ENCODE data around the gene CYP2A6. TPM values are rescaled to one million over a fixed set of nuclear protein-coding genes. Genes with fewer than 3 reads are reported as not detected.
A peak's percentile ranks its signal among the peaks of the same experiment; 100 is the strongest.
"Not testable (repeated sequence)": the region's sequence is repeated elsewhere in the genome, so short reads cannot be mapped to it uniquely, and the experiment has no call there.

The CYP2A6 gene
- total and polyA plus RNA-seq, 9 donors, result 0.25 to 3.4 (median 1.2) TPM

DNA sequence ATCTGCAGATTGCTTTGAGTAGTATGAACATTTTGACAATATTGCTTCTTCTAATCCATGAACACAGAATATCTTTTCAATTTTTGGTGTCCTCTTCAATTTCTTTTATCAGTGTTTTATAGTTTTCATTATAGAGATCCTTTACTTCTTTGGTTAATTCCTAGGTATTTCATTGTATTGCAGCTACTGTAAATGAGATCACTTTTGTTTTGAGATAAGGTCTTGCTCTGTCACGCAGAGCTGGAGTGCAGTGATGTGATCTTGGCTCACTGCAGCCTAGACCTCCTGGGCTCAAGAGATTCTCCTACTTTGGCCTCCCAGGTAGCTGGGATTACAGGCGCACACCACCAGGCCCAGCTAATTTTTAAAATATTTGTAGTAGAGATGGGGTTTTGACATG, 22.0 kb upstream of the CYP2A6 start:
- 67 to 75% (median 70%) methylated on average over 2 of the region's 2 CpGs for WGBS, 3 donors
- Histone ChIP-seq H3K9me3 (no peaks in the 10 kb centered on the region), H3K36me3 (no peaks in the 10 kb centered on the region), H3K4me1 (ENCODE audit: insufficient read depth) (no peaks in the 10 kb centered on the region), H3K27ac (no peak overlapping the region), H3K27me3 (no peaks in the 10 kb centered on the region), H3K4me3 (no peak overlapping the region)
- no peak for DNase-seq
- intact Hi-C loops (cut with DNase I), result no loop called here
- no peak for TF ChIP-seq POLR2A (IDR thresholded peaks at IDR 0.05)
- TF ChIP-seq, protein P1, sequence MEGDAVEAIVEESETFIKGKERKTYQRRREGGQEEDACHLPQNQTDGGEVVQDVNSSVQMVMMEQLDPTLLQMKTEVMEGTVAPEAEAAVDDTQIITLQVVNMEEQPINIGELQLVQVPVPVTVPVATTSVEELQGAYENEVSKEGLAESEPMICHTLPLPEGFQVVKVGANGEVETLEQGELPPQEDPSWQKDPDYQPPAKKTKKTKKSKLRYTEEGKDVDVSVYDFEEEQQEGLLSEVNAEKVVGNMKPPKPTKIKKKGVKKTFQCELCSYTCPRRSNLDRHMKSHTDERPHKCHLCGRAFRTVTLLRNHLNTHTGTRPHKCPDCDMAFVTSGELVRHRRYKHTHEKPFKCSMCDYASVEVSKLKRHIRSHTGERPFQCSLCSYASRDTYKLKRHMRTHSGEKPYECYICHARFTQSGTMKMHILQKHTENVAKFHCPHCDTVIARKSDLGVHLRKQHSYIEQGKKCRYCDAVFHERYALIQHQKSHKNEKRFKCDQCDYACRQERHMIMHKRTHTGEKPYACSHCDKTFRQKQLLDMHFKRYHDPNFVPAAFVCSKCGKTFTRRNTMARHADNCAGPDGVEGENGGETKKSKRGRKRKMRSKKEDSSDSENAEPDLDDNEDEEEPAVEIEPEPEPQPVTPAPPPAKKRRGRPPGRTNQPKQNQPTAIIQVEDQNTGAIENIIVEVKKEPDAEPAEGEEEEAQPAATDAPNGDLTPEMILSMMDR (IDR thresholded peaks at IDR 0.05), result no peak
- no peak for TF ChIP-seq EP300 (IDR thresholded peaks at IDR 0.05)

DNA sequence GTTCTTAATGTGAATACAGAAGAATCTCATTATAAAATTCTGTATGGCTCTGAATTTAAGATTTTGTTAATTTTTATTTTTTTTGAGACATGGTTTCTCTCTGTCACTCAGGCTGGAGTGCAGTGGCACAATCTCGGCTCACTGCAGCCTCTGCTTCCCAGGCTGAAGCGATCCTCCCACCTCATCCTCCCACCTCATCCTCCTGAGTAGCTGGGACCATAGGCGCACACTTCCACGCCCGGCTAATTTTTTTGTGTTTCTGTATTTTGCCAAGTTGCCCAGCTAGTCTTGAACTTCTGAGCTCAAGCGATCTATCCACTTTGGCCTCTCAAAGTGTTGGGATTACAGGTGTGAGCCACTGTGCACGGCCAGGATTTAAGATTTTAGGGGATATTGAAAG, 17.5 kb upstream of the CYP2A6 start:
- Histone ChIP-seq H3K27me3 (no peaks in the 10 kb centered on the region), H3K4me1 (ENCODE audit: insufficient read depth) (peaks cover 4% of the 10 kb centered on the region), H3K4me3 (no peak overlapping the region), H3K27ac (no peak overlapping the region), H3K9me3 (no peaks in the 10 kb centered on the region), H3K36me3 (no peaks in the 10 kb centered on the region)
- WGBS, 3 donors, result 67 to 73% (median 70%) methylated on average over 7 of the region's 7 CpGs
- TF ChIP-seq EP300 (IDR thresholded peaks at IDR 0.05) (no peak), POLR2A (IDR thresholded peaks at IDR 0.05) (no peak)
- TF ChIP-seq, protein P1 (IDR thresholded peaks at IDR 0.05), result no peak
- intact Hi-C loops (cut with DNase I), result loop anchor here in 1 of 4 donors (10.0 kb wide), 1 partner anchor 57 kb away; no protein-coding TSS in a partner anchor
- no peak for DNase-seq

DNA sequence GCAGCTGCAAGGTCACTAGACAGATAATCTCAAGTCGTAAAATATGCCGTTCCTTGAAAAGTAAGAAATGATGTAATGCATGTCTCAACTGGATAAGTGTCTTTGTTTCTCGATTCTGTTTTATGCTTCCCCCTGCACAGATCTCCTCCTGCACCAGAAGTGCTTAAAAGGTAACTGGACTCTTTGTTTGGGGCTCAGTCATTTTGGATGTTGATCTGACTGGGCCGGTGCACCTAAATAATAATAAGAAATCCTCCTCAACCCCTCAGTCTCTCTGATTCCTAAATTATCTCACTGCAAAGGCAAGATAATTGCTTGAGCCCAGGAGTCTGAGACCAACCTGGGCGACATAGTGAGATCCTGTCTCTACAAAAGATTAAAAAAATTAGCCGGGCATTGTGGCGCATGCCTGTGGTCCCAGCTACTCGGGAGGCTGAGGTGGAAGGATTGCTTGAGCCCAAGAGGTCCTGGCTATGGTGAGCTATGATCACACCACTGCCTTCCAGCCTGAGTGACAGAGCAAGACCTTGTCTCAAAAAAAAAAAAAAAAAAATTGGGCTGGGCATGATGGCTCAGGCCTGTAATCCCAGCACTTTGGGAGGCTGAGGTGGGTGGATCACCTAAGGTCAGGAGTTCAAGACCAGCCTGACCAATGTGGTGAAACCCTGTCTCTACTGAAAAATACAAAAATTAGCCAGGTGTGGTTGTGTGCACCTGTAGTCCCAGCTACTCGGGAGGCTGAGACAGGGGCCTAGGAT, 14.7 kb upstream of the CYP2A6 start:
- Histone ChIP-seq H3K27ac (peak overlapping the region in 1 of 2 donors; percentile 50), H3K4me1 (ENCODE audit: insufficient read depth) (peaks cover 12% of the 10 kb centered on the region)
- intact Hi-C loops (cut with DNase I), result loop anchor here in 1 of 4 donors (10.0 kb wide), 1 partner anchor 60 kb away; no protein-coding TSS in a partner anchor
- H3K9me3 ChIP-seq, H3K27me3 ChIP-seq, DNase-seq, H3K36me3 ChIP-seq, H3K4me3 ChIP-seq: not testable (repeated sequence)
- 26 to 36% (median 29%) methylated on average over 9 of the region's 9 CpGs for WGBS, 3 donors

DNA sequence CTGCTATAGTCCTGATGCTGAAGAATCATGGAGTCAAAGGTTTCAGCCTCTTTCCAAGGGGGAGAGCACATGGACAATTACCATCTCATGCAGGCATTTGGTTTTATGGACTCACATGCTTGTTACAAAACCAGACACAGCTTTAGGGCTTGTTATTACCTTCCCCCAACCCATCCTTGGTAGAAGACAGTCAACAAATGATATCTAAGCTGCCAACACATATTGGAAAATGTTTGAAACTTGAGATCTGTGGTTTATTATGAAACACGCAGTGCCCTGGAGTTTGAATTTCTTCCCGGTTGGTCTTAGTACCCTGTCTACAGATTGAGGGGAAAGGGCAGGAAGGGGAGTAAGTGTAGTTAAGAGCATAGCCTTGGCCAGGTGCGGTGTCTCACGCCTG, 12.5 kb upstream of the CYP2A6 start:
- Histone ChIP-seq H3K27ac (peak overlapping the region in 1 of 2 donors; percentile 4), H3K4me1 (ENCODE audit: insufficient read depth) (peaks cover 12% of the 10 kb centered on the region), H3K27me3 (no peaks in the 10 kb centered on the region), H3K4me3 (no peak overlapping the region), H3K36me3 (no peaks in the 10 kb centered on the region), H3K9me3 (no peaks in the 10 kb centered on the region)
- TF ChIP-seq, protein P1 (IDR thresholded peaks at IDR 0.05), result no peak
- no peak for TF ChIP-seq EP300 (IDR thresholded peaks at IDR 0.05)
- no peak for TF ChIP-seq POLR2A (IDR thresholded peaks at IDR 0.05)
- 37 to 48% (median 43%) methylated on average over 4 of the region's 4 CpGs for WGBS, 3 donors
- intact Hi-C loops (cut with DNase I), result loop anchor here in 1 of 4 donors (10.0 kb wide), 1 partner anchor 62 kb away; no protein-coding TSS in a partner anchor
- DNase-seq, result no peak

DNA sequence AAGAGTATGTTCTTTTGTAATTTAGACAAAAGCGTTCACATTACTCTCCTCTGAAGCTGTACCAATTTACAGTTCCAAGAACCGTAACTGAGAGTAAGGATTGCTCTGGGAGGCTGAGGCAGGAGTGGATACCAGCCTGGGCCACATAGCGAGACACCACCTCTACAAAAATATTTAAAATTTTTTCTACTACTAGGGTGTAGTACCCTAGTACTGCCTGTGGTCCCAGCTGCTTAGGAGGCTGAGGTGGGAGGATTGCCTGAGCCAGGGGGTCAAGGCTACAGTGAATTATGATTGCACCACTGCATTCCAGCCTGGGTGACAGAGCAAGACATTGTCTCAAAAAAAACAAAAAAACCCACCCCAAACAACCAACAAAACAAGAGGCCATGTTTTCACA, 12.1 kb upstream of the CYP2A6 start:
- WGBS, 3 donors, result 83 to 92% (median 89%) methylated on average over 3 of the region's 3 CpGs
- Histone ChIP-seq H3K27me3 (no peaks in the 10 kb centered on the region), H3K9me3 (no peaks in the 10 kb centered on the region), H3K27ac (no peak overlapping the region), H3K4me3 (no peak overlapping the region), H3K4me1 (ENCODE audit: insufficient read depth) (peaks cover 12% of the 10 kb centered on the region), H3K36me3 (no peaks in the 10 kb centered on the region)
- intact Hi-C loops (cut with DNase I), result loop anchor here in 1 of 4 donors (10.0 kb wide), 1 partner anchor 62 kb away; no protein-coding TSS in a partner anchor
- TF ChIP-seq POLR2A (IDR thresholded peaks at IDR 0.05) (no peak), EP300 (IDR thresholded peaks at IDR 0.05) (no peak)
- TF ChIP-seq, protein P1 (IDR thresholded peaks at IDR 0.05), result no peak
- no peak for DNase-seq
